8988T (cell line): ENCODE results near the gene CREBZF.

Experiments used
- DNase-seq: peaks from one replicate; pipeline ENCODE4 v3.0.0; 2011

Gene CREBZF, protein sequence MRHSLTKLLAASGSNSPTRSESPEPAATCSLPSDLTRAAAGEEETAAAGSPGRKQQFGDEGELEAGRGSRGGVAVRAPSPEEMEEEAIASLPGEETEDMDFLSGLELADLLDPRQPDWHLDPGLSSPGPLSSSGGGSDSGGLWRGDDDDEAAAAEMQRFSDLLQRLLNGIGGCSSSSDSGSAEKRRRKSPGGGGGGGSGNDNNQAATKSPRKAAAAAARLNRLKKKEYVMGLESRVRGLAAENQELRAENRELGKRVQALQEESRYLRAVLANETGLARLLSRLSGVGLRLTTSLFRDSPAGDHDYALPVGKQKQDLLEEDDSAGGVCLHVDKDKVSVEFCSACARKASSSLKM

DNA sequence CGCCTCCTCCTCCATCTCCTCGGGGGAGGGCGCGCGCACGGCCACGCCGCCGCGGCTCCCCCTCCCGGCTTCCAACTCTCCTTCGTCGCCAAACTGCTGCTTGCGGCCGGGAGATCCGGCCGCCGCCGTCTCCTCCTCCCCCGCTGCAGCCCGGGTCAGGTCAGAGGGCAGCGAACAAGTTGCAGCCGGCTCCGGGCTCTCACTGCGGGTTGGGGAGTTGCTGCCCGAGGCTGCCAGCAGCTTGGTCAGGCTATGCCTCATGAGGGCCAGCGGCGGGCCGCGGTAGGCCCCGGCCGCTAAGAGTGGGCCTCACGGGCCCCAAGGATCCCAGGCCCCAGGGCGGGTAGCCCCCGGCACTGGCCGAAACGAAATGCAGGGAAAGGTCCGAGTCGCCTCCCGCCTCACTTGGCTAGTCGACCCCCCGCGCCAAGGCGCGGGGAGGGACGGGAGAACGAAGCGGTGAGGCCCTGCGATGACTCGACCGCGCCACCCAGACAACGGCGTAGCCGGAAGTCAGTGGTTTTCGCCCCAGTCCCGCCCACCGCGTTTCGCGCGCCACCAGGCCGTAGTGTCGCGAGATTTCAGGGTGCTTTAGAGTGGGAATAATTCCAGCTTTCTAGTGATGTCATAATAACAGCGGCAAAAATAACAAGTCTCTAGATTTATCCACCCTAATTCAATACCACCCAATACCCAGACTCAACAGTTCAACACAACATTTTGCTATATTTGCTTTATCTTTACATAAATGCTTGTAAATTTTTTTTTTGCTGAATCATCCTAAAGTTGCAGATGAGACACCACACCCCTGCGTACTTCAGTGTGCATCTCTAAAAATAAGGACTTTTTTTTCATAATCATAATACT is at the start of gene CREBZF:
Gene CREBZF, minus strand, starts transcription at position 515 of the 867 bp plus-strand sequence. Its CDS starts 254 bp downstream, at position 261.
- peak; percentile 85 for DNase-seq

DNA sequence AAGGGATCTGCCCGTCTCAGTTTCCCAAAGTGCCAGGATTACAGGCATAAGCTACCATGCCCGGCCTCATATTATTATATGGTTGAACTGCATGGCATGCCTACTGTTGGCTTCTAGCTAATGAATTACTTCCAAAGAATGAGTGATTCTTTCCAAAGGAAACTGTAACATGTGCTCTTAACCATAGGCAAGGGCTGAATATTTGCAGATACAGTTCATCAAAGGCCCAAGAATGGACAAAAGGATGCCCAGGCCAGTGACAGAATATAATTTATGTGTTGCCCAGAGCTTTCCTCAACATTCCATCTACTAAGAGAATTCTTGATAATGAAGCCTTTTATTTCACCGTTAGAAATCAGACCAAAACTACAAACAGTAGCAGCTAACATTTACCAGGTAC is 48.0 kb upstream of the CREBZF start:
- no peak for DNase-seq

DNA sequence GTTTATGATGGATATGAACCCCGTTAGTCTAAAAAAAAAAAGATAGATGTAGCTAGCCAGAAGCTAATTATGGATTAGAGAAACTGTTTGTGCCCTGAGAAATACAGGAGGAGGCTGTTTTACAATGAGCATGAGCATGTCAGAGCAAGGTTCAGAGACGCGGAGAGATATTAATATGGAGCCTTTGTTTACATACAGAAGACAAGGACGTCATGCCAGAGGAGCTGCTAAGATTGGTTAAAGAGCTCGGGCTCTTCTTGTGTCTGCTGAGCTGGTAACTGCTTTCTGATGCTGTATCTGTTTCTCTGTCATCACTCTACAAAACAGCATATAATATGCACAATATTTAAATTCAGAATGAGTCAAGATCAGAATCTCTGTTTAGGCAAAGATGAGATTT is 46.0 kb upstream of the CREBZF start:
- no peak for DNase-seq

DNA sequence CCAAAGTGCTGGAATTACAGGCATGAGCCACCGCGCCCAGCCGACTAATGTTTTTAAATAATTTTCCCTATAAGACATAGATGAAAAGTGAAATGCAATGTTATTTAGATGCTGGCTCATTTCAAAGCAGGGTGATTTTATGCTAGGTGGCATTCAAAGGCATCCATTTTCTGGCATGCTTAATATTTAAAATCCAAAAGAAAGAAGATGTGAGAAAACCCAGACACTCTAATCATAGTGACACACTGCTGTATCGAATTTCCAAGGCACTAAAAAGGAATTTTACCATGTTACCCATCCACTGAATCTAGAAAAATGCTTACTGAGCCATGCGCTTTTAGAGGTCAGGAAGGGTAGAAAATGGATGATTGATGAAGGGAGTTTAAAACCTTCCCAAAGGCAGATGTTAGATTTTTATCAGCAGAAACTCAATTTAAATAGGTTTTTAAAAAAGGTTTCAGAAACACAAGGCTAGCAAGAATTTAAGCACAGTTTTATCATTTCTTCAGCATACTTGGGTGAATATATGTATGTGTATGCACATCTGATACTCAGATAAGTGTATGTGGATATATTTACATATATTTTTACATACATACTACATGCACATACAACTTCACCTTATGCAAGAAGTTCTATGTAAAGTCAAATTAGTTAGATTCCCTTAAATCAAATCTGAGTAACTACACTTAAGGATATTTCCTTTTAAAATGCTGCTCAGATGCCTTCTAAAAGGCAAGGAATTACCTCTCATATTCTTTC is 45.2 kb upstream of the CREBZF start:
- DNase-seq: no peak

DNA sequence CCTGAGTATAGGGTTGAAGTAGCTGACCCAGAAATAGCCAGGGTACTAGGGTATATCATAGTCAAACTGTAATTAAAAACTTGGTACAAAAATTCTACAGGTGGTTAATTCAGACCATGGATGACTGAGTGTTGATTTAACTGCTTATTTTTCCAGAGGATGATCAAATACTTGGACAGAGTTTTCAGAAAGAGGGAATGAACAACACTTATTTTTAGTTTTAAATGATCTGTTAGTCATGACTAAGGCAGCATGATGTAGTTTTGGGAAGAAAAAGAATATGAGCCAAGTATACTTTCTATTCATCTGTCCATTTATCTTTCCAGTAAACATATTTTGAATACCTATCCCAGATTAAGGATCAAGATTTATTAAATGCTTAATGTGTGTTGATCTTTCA is 40.9 kb upstream of the CREBZF start:
- no peak for DNase-seq

DNA sequence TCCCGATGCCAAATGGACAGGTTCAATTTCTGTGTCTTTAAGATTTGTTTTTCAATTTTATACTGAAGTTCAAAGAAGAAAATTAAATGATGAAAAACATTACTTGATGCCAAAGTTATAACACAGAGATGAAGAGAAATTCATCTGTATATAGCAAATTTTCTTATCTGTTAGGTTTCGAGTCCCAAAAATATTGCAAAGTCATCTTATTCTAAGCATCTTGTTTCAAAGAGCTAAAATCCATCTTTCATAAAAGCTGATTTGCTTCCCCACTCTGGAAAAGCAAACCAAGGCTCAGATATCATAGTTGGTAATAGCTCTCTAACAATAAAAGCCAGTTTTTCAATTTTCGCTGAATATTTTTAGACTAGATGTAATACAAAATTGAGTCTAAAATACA is 40.0 kb upstream of the CREBZF start:
- DNase-seq: no peak

DNA sequence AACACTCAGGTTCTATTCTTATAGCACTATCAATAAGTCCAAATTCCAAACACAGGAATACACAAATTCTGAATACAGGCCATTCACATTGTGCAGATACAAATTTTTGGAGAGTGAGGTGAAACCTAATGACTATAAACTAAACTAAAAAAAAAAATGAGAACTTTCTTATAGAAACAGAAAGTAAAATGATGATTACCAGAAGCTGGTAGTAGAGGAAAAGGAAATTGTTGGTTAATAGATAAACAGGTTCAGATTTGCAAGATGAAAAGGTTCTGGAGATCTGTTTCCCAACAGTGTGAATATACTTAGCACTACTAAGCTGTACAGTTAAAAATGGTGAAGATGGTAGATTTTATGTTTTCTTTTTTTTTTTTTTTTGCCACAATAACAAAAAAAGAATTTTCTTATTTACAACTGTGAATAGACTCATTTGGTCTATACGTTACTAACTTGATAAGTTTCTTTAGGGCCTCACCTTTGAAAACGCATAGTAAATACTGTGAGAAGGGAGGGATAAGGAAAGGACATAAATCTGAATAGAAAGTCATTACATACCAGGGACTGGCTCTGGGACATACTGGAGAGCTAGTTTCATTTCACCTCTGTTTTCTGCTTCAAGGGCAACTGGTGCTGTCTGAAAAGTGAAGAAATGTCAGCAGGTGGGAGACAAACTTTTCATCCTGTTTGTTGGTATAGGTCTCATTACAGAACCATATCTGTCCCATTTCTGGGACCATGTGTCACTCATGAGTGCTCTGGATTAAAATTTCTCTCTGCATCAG is 35.2 kb upstream of the CREBZF start:
- DNase-seq: no peak

DNA sequence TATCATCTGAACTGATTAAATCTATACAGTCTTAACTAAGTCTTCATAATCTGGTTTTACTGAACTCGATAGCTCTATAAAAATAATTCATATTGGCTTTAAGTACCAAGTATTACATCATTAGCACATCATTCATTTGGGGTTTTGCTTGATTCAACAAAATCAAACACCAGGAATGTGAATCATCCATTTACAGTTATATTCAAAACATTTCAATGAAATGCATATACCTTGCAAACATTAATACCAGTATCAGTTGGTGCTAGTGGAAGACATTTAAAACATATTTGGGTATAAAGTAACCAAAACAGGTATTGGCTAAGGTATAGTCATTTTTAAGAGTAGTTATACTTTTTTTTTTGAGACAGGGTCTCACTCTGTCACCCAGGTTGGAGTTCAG is 33.3 kb upstream of the CREBZF start:
- no peak for DNase-seq

DNA sequence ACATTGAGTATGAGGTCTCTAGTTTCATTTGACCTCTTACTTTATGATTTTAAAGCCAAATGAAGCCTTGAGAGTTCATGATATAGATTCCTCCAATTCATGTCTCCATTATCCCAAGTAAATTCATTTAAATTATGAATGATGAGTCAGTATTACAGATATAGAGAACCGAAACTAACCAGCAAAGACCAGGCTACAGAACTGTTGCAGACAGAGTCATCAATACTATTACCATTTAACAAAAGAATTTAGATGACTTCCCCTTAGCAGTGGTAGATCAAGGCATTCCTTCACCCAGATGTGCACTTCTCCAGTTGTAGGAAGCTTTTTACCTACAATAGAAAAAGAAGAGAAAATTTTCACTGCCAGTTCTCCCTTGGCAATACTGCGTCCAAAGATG is 32.8 kb upstream of the CREBZF start:
- no peak for DNase-seq

DNA sequence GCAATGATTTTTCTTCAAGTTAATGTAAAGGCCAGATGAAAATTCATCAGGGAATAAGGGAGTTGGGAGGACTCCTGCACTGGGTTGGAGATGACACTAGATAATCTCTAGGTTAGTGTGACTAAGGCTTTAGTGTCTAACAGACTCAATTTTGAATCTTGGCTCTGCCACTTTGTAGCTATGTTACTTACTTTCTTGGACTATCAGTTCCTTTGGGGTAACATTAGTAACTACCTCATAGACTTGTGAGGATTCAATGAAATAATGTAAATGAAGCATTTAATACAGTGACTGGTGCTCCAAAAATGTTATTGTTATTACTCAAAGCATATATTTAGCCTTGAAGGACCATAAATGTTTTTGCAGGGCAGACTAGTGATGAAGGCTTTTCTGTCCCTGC is 30.6 kb upstream of the CREBZF start:
- no peak for DNase-seq

DNA sequence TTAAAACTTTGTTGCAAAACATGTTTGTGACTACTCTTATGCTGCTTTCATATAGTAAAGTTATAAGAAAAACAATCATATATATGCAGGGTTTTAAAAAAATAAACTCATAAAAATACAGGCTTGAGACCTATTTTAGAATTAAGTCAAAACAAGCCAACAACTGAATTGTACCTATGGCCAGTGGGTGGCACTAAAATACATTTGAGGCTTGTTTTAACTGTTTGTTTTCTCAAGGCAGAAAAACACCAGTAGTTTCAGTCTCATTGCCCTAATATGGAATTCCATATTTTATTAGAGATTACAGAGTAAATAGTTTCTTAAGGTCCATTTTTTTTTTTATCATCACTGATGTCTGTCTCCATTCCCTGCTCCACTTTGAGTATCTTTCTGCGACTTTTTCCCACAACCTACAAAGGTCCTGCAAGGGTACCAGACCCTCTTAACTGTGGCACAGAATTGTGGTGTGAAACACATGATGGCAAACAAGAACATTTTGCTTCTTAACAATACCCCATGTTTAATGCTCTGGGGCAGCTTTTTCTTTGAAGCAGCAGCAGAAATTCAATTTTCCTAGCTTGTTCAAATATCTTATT is 29.6 kb upstream of the CREBZF start:
- no peak for DNase-seq

DNA sequence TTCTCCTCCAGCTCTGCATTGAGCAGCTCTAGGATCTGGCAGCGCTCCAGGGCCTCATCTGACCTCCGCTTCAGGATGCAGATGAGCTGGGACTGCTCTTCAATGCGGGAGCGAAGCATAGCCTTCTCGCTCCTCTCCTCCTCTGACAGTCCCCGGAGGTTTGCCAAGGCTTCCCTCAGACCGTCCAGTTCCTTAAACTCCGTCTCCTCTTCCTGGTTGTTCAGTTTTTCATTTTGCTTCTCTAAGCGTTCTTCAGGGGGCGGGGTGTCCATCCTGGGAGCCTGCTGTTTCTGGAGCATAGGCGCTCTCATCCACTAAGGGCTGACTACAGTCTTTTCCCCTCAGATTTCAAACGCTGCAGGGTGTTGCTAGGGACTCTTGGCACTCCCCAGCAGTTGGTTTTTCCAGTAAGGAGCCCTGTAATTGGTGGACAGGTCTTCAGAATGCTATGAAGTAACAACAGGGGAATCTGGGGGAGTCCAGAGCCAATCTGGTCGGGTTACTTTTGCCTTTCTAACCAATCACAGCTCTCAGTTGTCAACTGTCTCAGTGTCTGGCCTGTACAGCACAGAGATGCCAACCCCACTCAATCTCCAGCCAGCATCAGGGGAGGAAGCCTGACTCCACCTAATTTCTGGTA is 21.0 kb upstream of the CREBZF start, which contains the start of gene CCDC89:
Gene CCDC89, minus strand, starts transcription at position 376 of the 640 bp plus-strand sequence. Its CDS starts 65 bp downstream, at position 311.
- no peak for DNase-seq

DNA sequence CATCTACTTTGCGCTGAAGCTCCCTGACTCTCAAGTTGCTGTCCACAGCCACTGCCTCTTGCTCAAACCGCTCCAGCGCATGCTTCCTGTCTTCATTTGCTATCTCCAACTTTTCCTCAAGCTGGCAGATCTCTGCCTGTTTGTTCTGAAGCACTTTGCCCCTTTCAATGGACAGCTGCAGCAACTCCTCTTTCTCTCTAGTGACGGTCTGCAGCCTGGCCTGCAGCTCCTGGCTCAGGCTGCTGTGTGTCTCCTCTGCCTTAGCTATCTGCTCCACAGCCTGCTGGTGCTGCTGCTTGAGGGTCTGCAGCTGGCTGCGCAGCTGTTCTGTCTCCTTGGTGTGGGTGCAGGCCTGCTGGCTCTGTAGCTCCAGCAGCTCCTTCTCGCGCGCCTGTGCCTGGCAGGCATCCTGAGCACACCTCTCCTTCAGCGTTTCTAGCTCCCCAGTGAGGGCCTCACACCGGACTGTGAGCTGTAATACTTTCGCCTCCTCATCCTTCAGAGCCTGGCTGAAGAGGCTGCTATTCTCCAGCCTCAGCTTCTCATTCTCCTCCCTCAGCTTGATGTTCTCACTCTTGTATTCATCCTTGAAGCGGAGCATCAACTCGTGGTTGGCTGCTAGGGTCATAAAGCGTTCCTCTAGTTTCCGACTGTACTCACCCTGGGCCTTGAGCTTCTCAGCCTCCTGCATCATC is 20.3 kb upstream of the CREBZF start:
- no peak for DNase-seq

DNA sequence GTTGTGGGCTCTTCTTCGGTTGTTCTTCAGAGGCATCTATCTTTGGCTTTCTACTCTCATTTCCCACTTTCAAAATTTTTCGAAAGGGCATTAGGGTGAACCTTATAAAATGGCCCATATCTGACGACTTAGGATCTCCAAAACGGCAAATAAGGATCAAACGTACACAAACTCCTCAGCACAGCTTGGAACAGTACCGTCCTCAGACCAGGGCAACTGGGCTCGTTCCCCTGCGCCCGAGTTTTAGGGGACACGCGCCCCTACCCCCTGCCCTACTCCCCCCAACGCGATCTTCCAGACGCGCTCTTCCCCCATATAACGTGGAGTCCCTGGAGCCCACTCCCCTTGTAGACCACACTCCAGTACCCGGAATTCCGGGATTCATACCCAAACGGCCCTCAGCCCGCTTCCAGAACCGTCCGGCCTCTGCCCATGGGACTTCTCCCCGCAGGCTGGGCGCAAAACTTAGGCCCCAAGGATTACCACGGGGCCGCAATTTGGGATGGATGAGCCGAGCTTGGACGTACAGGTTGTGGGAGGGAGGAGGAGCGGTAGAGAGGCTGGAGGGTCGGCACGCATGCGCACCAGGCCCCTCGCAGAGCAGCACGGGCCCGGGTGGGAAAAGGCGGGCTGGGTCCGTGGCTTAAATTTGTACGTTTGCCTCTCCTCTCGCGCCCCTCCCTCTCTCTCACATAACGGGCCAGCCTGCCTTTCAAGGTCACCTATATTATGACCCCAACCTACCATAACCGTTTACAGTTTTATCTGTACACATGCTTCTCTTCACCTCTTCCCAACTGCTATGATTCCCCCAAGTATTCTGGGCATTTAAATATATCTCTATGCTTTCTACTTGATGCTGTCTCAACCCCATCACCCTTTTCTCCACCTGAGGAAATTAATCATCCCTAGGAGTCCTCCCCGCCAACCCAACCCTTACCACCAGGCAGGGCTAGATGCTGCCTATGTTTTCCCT is 17.7 kb upstream of the CREBZF start:
- no peak for DNase-seq

DNA sequence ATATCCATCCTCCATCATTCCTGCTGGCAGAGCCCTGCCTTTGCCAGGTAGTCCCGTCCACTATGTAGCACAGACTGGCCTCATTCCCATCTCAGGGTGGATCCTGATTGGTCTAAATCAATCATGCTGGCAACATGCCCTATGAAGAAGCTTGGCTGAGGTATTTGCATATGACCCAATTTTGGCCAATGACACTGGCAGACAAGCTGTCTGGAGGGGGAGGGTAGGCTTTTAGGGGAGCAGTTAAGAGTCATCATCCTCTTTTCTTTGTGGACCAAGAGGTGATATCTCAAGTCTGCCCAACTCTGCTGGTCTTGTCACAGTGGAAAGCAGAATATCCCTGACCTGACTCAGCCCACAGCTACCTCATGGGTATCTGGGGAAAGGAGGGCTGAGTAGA is 16.0 kb upstream of the CREBZF start:
- DNase-seq: no peak

DNA sequence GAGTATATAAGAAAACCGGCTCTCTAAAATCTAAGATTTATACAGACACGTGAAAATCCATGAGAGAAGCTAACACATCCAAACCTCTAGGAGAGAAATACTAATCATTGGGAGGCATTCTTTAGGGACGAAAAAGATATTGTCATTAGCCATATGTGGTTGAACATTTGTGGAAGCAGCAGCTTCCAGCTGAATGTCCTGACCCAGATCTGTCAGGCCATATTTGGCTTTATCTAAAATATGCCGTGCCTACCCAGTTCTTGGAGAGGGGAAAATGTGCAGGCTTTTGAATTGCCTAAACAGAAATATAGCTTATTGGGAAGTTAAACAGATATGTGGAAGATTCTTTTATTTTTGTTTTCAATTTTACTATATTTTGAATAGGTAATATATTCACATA is 14.6 kb upstream of the CREBZF start:
- DNase-seq: no peak

DNA sequence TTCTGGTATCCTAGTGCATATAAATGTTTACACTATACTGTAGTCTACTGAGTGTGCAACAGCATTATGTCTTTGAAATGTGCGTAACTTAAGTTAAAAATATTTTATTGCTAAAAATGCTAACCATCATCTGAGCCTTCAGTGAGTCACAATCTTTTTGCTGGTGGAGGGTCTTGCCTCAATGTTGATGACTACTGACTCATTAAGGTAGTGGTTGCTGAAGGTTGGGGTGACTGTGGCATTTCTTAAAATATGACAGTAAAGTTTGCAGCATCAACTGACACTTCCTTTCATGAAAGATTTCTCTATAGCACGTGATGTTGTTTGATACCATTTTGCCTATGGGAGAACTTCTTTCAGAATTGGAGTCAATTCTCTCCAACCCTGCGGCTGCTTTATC is 8.5 kb upstream of the CREBZF start:
- DNase-seq: no peak

DNA sequence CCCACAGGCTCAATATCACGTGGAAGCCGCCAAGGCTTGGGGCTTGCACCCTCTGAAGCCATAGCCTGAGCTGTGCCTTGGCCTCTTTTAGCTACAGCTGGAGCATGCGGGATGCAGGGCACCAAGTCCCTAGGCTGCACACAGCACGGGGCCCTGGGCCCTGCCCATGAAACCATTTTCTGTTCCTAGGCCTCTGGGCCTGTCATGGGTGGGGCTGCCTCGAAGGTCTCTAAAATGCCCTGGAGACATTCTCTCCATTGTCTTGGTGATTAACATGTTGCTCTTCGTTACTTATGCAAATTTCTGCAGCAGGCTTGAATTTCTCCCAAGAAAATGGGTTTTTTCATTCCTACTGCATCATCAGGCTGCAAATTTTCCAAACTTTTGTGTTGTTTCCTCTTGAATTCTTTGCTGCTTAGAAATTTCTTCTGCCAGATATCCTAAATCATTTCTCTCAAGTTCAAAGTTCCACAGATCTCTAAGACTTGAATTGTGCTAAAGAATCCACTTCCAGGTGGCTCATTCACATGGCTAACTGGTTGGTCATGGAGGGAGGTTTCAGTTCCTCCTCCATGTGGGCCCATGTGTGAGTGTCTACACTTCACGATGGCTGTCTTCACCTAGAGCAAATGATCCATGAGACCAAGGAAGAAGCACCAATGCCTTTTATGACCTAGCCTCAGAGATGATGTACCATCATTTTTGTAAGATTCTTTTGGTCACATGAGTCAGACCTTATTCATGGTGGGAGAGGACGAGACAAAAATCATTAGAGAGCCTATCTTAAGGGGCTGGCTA is 7.4 kb upstream of the CREBZF start:
- DNase-seq: no peak
